GM06990 (cell line): Measurements from ENCODE around the gene DHX35.

ENCODE experiments used
- DNase-seq: peaks from one replicate; pipeline ENCODE4 v3.0.0-alpha.2; 2011; ENCODE audit not compliant: insufficient read length; ENCODE audit errors: extremely low read depth
- H3K27me3 ChIP-seq: replicated peaks from 2 replicates; pipeline ENCODE4 v1.6.0; 2011; ENCODE audit warnings: low read length; ENCODE audit not compliant: control insufficient read depth, insufficient read depth
- H3K36me3 ChIP-seq: 2 replicates; pipeline ENCODE4 v1.5.1; 2011; ENCODE audit warnings: low read length; ENCODE audit not compliant: control insufficient read depth, insufficient read depth
- H3K4me3 ChIP-seq: replicated peaks from 2 replicates; pipeline ENCODE4 v1.5.1; 2011; ENCODE audit warnings: low read depth, mild to moderate bottlenecking, control low read depth, low read length
- CTCF ChIP-seq: IDR thresholded peaks from 2 replicates; pipeline ENCODE4 v1.5.1; 2011; ENCODE audit warnings: low read length, control low read depth, mild to moderate bottlenecking, inconsistent platforms; ENCODE audit not compliant: insufficient read depth, poor library complexity, severe bottlenecking

DHX35 gene

DNA sequence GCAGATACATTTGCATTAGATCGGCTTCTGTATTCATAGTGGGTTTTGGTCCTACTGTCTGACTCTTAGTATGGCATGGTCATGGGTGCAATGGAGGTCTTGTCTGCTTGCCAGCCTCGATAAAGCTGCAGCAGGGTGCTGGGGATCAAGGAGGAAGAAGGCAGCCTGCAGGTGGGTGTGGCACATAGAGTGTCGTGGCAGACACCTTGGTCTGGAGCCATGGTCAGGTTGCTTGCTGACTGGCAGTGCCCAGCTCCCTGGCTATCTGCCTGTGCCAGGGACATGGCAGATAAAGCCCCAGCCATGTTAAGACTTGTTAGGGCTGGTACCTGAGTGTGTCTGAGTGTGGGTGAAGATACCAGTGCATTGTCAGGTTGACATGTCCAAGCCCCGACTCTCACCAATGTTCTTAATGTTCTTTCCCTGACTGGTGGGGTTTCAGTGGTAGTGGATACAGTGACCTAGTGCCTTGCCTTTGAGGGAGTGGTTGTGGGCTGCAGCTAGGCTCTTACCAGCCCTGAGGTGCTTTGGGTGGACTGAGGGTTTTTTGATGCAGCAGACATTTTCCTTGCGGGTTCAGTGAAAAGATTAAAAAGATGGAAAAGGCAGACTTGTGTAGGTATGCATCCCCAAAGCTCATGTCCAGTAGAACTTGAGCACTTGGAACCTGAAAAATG lies 34.1 kb upstream of the DHX35 start:
- TF ChIP-seq CTCF: no peak
- no peaks in the 10 kb centered on the region for H3K27me3 ChIP-seq
- no peak for DNase-seq
- H3K4me3 ChIP-seq: peak overlapping the region; percentile 94
- no peaks in the 10 kb centered on the region for H3K36me3 ChIP-seq

- DNase-seq: no peak
- no peak for TF ChIP-seq CTCF
- Histone ChIP-seq H3K27me3 (no peaks in the 10 kb centered on the region), H3K36me3 (no peaks in the 10 kb centered on the region), H3K4me3 (no peak overlapping the region)
Measured at GRCh38 chr20:38930242-38930569, 31.9 kb upstream of the DHX35 start.

DNA sequence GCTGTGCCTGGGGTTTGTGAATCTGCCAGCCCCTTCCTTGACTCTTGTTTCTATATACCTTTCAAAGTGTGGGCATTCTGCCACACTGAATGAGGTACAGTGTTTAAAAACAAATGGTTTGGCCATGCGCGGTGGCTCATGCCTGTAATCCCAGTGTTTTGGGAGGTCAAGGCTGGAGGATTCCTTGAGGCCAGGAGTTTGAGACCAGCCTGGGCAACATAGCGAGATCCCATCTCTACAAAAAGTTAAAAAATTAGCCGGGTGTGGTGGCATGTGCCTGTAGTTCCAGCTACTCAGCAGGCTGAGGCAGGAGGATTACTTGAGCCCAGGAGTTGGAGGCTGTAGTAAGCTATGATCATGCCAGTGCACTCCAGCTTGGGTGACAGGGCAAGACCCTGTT lies 30.2 kb upstream of the DHX35 start:
- DNase-seq: no peak
- Histone ChIP-seq H3K4me3 (no peak overlapping the region), H3K36me3 (peaks cover 3% of the 10 kb centered on the region), H3K27me3 (no peaks in the 10 kb centered on the region)
- TF ChIP-seq CTCF: no peak

DNA sequence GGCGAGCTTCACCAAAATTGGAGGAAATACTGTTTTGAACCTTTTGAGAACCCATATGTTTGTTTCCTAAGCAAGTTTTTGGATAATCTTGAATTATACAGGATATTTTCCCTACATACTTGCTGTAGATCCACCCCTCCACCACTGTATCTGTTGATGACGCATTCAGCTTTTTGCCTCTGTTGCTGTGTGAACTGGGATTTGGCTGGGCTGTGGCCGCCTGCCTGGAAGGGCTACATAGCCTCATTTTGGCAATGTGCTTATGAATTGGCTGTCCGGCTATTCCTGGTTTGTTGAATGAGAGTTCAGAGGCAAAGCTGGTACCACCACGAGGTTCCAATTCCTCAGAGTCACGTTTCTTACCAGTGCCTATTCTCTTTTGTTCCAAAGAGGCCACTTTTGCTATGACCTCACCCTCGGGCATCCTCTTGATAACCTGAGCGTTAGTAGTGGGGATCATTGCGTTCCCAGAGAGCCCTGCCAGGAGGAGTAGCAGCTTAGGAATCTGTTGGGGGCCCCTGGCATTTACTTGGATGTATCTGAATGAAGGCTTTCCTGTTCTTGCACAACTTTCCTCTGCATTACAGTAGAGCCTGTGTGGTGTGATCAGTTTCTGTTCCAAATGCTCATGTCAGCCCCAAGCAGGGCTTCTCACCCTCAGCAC lies 29.6 kb upstream of the DHX35 start:
- peaks cover 7% of the 10 kb centered on the region for H3K36me3 ChIP-seq
- TF ChIP-seq CTCF: no peak
- H3K4me3 ChIP-seq: no peak overlapping the region
- no peak for DNase-seq
- no peaks in the 10 kb centered on the region for H3K27me3 ChIP-seq

DNA sequence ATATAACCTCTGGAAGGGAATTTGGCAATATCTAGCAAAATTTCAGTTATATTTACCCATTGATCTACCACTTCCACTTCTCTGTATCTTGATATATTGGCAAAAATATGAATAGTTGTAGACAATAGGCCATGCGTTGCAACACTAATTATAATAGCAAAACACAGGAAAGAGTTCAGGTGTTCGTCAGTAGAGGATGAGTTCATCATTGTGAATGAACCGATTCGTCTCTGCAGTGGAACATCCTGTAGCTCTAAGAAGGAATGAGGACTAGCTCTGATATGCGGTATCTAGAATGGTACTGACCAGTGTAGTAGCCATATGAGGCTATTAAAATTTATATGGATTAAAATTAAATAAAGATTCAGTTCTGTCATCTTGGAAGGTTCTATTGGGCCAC lies 27.6 kb upstream of the DHX35 start:
- Histone ChIP-seq H3K4me3 (no peak overlapping the region), H3K27me3 (no peaks in the 10 kb centered on the region), H3K36me3 (peaks cover 16% of the 10 kb centered on the region)
- no peak for DNase-seq
- TF ChIP-seq CTCF: no peak
